K562 (cell line): ENCODE data around the gene SURF6. TPM values are rescaled to one million over a fixed set of nuclear protein-coding genes. Genes with fewer than 3 reads are reported as not detected.

Source experiments
- ATAC-seq: fragments of 200-7000 bp; cut with Tn5 transposase; 3 replicates; pipeline ENCODE4 v1.9.1; 2020; ENCODE audit warnings: moderate library complexity
- BruUV-seq: library from RNA; stranded (reverse); fragments of 400-500 nt; replicated peaks from 2 replicates; lab custom pipeline; 2021; lab: Mats Ljungman, UMichigan
- CTCF ChIA-PET: fragments of 300-600 bp; formaldehyde crosslinking; extraction: SDS; loops from one replicate; lab custom pipeline; 2021; ENCODE audit warnings: low intra/inter-chr PET ratio; lab: Yijun Ruan, JAX
- POLR2A ChIA-PET: fragments of 300-600, 350-650 bp; sonication (Branson Sonifier 250); formaldehyde crosslinking; extraction: SDS; loops from one replicate; lab custom pipeline; 2021; ENCODE audit warnings: antibody characterized with exemption, inconsistent platforms; lab: Yijun Ruan, JAX
- DNase-seq, 4 experiments: peaks; one replicate each; pipeline versions ENCODE4 v3.0.0 to v3.0.0-alpha.2; 2011 to 2018; ENCODE audit warnings: low spot score in 3 of 4, mixed read lengths in 3 of 4; ENCODE audit errors: extremely low read depth in 1 of 4
- FAIRE-seq: peaks from 2 replicates; lab custom pipeline; 2011; peaks lifted over from hg19 to GRCh38; lab: Jason Lieb, UNC
- H2AFZ ChIP-seq: 2 replicates; pipeline ENCODE4 v1.6.0; 2011; ENCODE audit warnings: low read depth, low read length, control low read depth, inconsistent platforms
- H3K27ac ChIP-seq: fragments of 200-600 bp; 3 replicates; pipeline ENCODE4 v1.8.0; 2011; ENCODE audit warnings: low read depth, mild to moderate bottlenecking, control low read depth, inconsistent platforms, low read length, moderate library complexity, mixed read lengths; ENCODE audit errors: extremely low read depth
- H3K27me3 ChIP-seq, 2 experiments: fragments of 300-600 bp in 1 of 2; 2 replicates in 1 of 2; 3 replicates in 1 of 2; pipeline versions ENCODE4 v1.6.0 to v1.8.0; 2011; ENCODE audit warnings: inconsistent platforms in 2 of 2, low read length in 2 of 2, mild to moderate bottlenecking in 1 of 2, mixed read lengths in 1 of 2, moderate library complexity in 1 of 2; ENCODE audit not compliant: control insufficient read depth in 2 of 2, insufficient read depth in 2 of 2
- H3K36me3 ChIP-seq: fragments of 300-600 bp; 3 replicates; pipeline ENCODE4 v1.8.0; 2011; ENCODE audit warnings: mild to moderate bottlenecking, low read length, inconsistent platforms; ENCODE audit not compliant: control insufficient read depth, insufficient read depth
- H3K4me1 ChIP-seq, 2 experiments: fragments of 200-600 bp in 1 of 2; replicated peaks in 1 of 2; 2 replicates in 1 of 2; 3 replicates in 1 of 2; pipeline versions ENCODE4 v1.5.1 to v1.8.0; 2011; ENCODE audit warnings: inconsistent platforms in 2 of 2, low read length in 2 of 2, mild to moderate bottlenecking in 1 of 2, mixed read lengths in 1 of 2, moderate library complexity in 1 of 2; ENCODE audit not compliant: control insufficient read depth in 2 of 2, insufficient read depth in 2 of 2
- H3K4me2 ChIP-seq: 2 replicates; pipeline ENCODE4 v1.6.1; 2011; ENCODE audit warnings: low read length, control low read depth, inconsistent platforms, mixed read lengths; ENCODE audit not compliant: insufficient read depth
- H3K4me3 ChIP-seq: fragments of 200-600 bp; sonication (generic), shearing (Covaris generic); 2 replicates; pipeline ENCODE4 v1.5.1; 2016; ENCODE audit warnings: control low read depth, inconsistent platforms
- H3K79me2 ChIP-seq: fragments of 200-600 bp; 3 replicates; pipeline ENCODE4 v1.8.0; 2011; ENCODE audit warnings: low read length, inconsistent platforms; ENCODE audit not compliant: control insufficient read depth, insufficient read depth
- H3K9ac ChIP-seq, 2 experiments: 2 replicates each; pipeline versions ENCODE4 v1.6.0 to v1.6.1; 2011; ENCODE audit warnings: low read depth in 2 of 2, low read length in 2 of 2, control low read depth in 1 of 2, inconsistent platforms in 1 of 2, mild to moderate bottlenecking in 1 of 2, mixed read lengths in 1 of 2; ENCODE audit not compliant: insufficient read depth in 1 of 2
- H3K9me1 ChIP-seq: one replicate; pipeline ENCODE4 v1.6.0; 2011; ENCODE audit warnings: inconsistent platforms, mild to moderate bottlenecking, low read length, moderate library complexity; ENCODE audit not compliant: control insufficient read depth, insufficient read depth
- H3K9me3 ChIP-seq: replicated peaks from 2 replicates; pipeline ENCODE4 v1.5.1; 2011; ENCODE audit warnings: low read depth, low read length, inconsistent platforms; ENCODE audit not compliant: control insufficient read depth, insufficient read depth
- H4K20me1 ChIP-seq: replicated peaks from 2 replicates; pipeline ENCODE4 v1.6.1; 2011; ENCODE audit warnings: low read length, inconsistent platforms, mixed read lengths; ENCODE audit not compliant: control insufficient read depth, insufficient read depth
- BCOR ChIP-seq: fragments of 450-650 bp; IDR thresholded peaks from 2 replicates; pipeline ENCODE4 v1.6.1; 2016
- BHLHE40 ChIP-seq: IDR thresholded peaks from 2 replicates; pipeline ENCODE4 v1.6.1; 2011; ENCODE audit warnings: low read length, improper control_type of control experiment
- CEBPG ChIP-seq, 3 experiments: fragments of 200-800 bp in 1 of 3; sonication (Bioruptor generic) in 1 of 3; sonication (generic) in 1 of 3; formaldehyde crosslinking in 1 of 3; IDR thresholded peaks in 2 of 3; conservative IDR thresholded peaks in 1 of 3; 2 replicates each; pipeline versions ENCODE4 v1.6.1 to v1.8.0; 2016 to 2022; ENCODE audit warnings: missing compliant biosample characterization in 2 of 3, missing genetic modification characterization in 2 of 3, mild to moderate bottlenecking in 1 of 3, missing genetic modification reagents in 1 of 3
- DIDO1 ChIP-seq: fragments of 450-650 bp; IDR thresholded peaks from 2 replicates; pipeline ENCODE4 v1.6.1; 2016; ENCODE audit warnings: low read depth, missing biosample characterization, missing genetic modification characterization
- HIVEP1 ChIP-seq: fragments of 250-450 bp; sonication (Bioruptor Pico); IDR thresholded peaks from 2 replicates; pipeline ENCODE4 v1.4.0; 2020; ENCODE audit warnings: mild to moderate bottlenecking
- HNRNPUL1 ChIP-seq: fragments of 200-400 bp; formaldehyde crosslinking; IDR thresholded peaks from 2 replicates; pipeline ENCODE4 v1.6.1; 2017; ENCODE audit warnings: low read length
- OTX1 ChIP-seq: fragments of 450-650 bp; formaldehyde crosslinking; IDR thresholded peaks from 2 replicates; pipeline ENCODE4 v1.4.0; 2022; ENCODE audit warnings: mild to moderate bottlenecking
- RFX5 ChIP-seq: IDR thresholded peaks from 2 replicates; pipeline ENCODE4 v1.6.1; 2011; ENCODE audit warnings: low read depth, mild to moderate bottlenecking, improper control_type of control experiment, low read length
- SETDB1 ChIP-seq: IDR thresholded peaks from one replicate; pipeline ENCODE4 v1.6.1; 2012; ENCODE audit warnings: low read length, control low read depth, inconsistent platforms
- TRIM25 ChIP-seq: fragments of 450-650 bp; IDR thresholded peaks from 2 replicates; pipeline ENCODE4 v1.7.0; 2016; ENCODE audit warnings: borderline replicate concordance
- TRIM28 ChIP-seq: fragments of 450-650 bp; IDR thresholded peaks from 2 replicates; pipeline ENCODE4 v1.6.1; 2017
- USF2 ChIP-seq: sonication (generic); formaldehyde crosslinking; IDR thresholded peaks from 2 replicates; pipeline ENCODE4 v1.5.0; 2020; ENCODE audit warnings: missing genetic modification reagents
- XRCC3 ChIP-seq: fragments of 450-650 bp; IDR thresholded peaks from 2 replicates; pipeline ENCODE4 v1.6.1; 2017; ENCODE audit warnings: mild to moderate bottlenecking, moderate library complexity
- ZBTB5 ChIP-seq: fragments of 450-650 bp; IDR thresholded peaks from 2 replicates; pipeline ENCODE4 v1.6.1; 2017; ENCODE audit warnings: antibody characterized with exemption
- WGBS: fragments of 100-300 bp; shearing (Covaris generic); methylation state at CpG from one replicate; pipeline ENCODE4 v1.1.6; 2016; ENCODE audit warnings: low coverage, mixed read lengths; ENCODE audit not compliant: insufficient coverage; ENCODE audit errors: missing lambda C conversion rate; 5-methylcytosine and 5-hydroxymethylcytosine counted together
- in situ Hi-C: fragments of 300-500 bp; cut with MboI; formaldehyde crosslinking; loops from 4 replicates; pipeline ENCODE4 v1.15.0; 2018; ENCODE audit warnings: inconsistent platforms, mixed read lengths
- intact Hi-C: fragments of 100-400 bp; cut with micrococcal nuclease; formaldehyde crosslinking; loops from 2 replicates; pipeline ENCODE4 v1.14.2; 2022
- polyA plus RNA-seq, 8 experiments: library from polyadenylated mRNA; depleted of rRNA in 4 of 8; stranded (reverse) in 5 of 8; unstranded in 3 of 8; fragments of >200 nt; fragmentation: Nextera tagmentation in 2 of 8; fragmentation: Illumina TruSeq in 1 of 8; extraction: Ambion mirVana in 2 of 8; extraction: Trizol in 1 of 8; gene quantifications; 2 replicates each; pipeline versions ENCODE4 v1.2.1 to v1.2.3, GENCODE V29; 2011 to 2014; ENCODE audit warnings: inconsistent platforms in 1 of 8, missing spikeins in 1 of 8
- total RNA-seq, 7 experiments: library from RNA; depleted of rRNA in 6 of 7; stranded (reverse); fragments of >200 nt in 6 of 7; fragmentation: Illumina TruSeq in 2 of 7; extraction: Trizol in 2 of 7; gene quantifications; 2 replicates each; pipeline versions ENCODE4 v1.2.1 to v1.2.3, GENCODE V29; 2011 to 2021; ENCODE audit warnings: low replicate concordance in 1 of 7

Gene SURF6
- total and polyA plus RNA-seq, 9 of the 15 experiments (the other 6 are each of a cell fraction or from before 2014, with no cell fraction given), result 1.4 to 68.3 (median 14.7) TPM

GRCh38 chr9:133282464-133283238, 53.3 kb downstream of the SURF6 start:
- peak overlapping the region; percentile 29 for H3K4me2 ChIP-seq
- no peak overlapping the region for H3K9ac ChIP-seq
- no TSS peak for BruUV-seq
- H3K9me1 ChIP-seq, result no peaks in the 10 kb centered on the region
- in situ Hi-C loops, result no loop called here
- no peak for FAIRE-seq
- peak in 3 of 4 experiments; percentile 46 to 75 (median 75) for DNase-seq
- H3K27me3 ChIP-seq, result no peaks in the 10 kb centered on the region
- POLR2A ChIA-PET, result interaction anchor here (0.6 to 2.6 kb wide), 4 partner anchors 10 to 288 kb away, joined by 3 to 12 read pairs (median 5); no protein-coding TSS in a partner anchor
- 52% methylated on average over 7 of the region's 7 CpGs for WGBS
- H2AFZ ChIP-seq, result peak overlapping the region; percentile 29
- ATAC-seq, result peak; percentile 29; the same call in 2 of the 3 replicates
- peaks cover 34 to 50% of the 10 kb centered on the region in 2 experiments for H3K4me1 ChIP-seq
- intact Hi-C loops, result no loop called here
- CTCF ChIA-PET, result no interaction called here
- H3K36me3 ChIP-seq, result no peaks in the 10 kb centered on the region
- H4K20me1 ChIP-seq, result no peaks in the 10 kb centered on the region
- peaks cover 7% of the 10 kb centered on the region; the same call in 1 of the 2 replicates for H3K9me3 ChIP-seq
- H3K79me2 ChIP-seq, result 0 out of 3 replicates have a peak, but pooled peaks cover 3% of the 10 kb centered on the region
- H3K27ac ChIP-seq, result peak overlapping the region; percentile 59; the same call in 2 of the 3 replicates
- no peak overlapping the region for H3K4me3 ChIP-seq
- TF ChIP-seq CEBPG (CRISPR knock-in tag; IDR thresholded peaks at IDR 0.05) (no peak), CEBPG (tag; conservative IDR thresholded peaks at IDR 0.05 in 1 of 2, IDR thresholded peaks at IDR 0.05 in 1 of 2) (no peak), OTX1 (CRISPR knock-in tag) (no peak), SETDB1 (no peak), XRCC3 (no peak), HNRNPUL1 (no peak), DIDO1 (tag) (no peak), TRIM25 (no peak), BCOR (peak; percentile 44; the same call in 1 of the 2 replicates), RFX5 (peak; percentile 49; the same call in 1 of the 2 replicates), TRIM28 (no peak), BHLHE40 (no peak), HIVEP1 (CRISPR knock-in tag) (no peak), USF2 (CRISPR knock-in tag) (0 out of 2 replicates have a peak, but pooled peaks have one; percentile 12), ZBTB5 (no peak)
